Neutrophil (primary cell): Measurements from ENCODE around the gene LIMS2.

Source experiments
- H3K27ac ChIP-seq: fragments of 200-600 bp; sonication (generic); 2 replicates; pipeline ENCODE4 v1.5.1; 2016; ENCODE audit warnings: mild to moderate bottlenecking, moderate library complexity
- H3K27me3 ChIP-seq: fragments of 200-600 bp; sonication (generic); 2 replicates; pipeline ENCODE4 v1.6.0; 2016; ENCODE audit warnings: mild to moderate bottlenecking
- H3K36me3 ChIP-seq: fragments of 200-600 bp; sonication (generic); 2 replicates; pipeline ENCODE4 v1.5.1; 2017
- H3K4me1 ChIP-seq, 2 experiments: fragments of 200-600 bp in 1 of 2; sonication (generic) in 1 of 2; 1 replicate in 1 of 2; 2 replicates in 1 of 2; pipeline versions ENCODE4 v1.5.1 to v1.6.1; 2013 to 2016; ENCODE audit warnings: low read depth in 1 of 2, low read length in 1 of 2, mild to moderate bottlenecking in 1 of 2, moderate library complexity in 1 of 2; ENCODE audit not compliant: control insufficient read depth in 1 of 2, insufficient read depth in 1 of 2
- H3K4me3 ChIP-seq, 2 experiments: fragments of 200-600 bp in 1 of 2; sonication (generic) in 1 of 2; 1 replicate in 1 of 2; 2 replicates in 1 of 2; pipeline ENCODE4 v1.5.1; 2013 to 2016; ENCODE audit warnings: low read depth in 1 of 2, low read length in 1 of 2, mild to moderate bottlenecking in 1 of 2, moderate library complexity in 1 of 2
- H3K9me3 ChIP-seq: fragments of 200-600 bp; sonication (generic); 2 replicates; pipeline ENCODE4 v1.5.1; 2016
- TF ChIP-seq, protein P1 (sequence below): fragments of 200-600 bp; sonication (generic); IDR thresholded peaks from 2 replicates; pipeline ENCODE4 v1.5.1; 2016; ENCODE audit warnings: antibody characterized with exemption

The LIMS2 gene

GRCh38 chr2:127641133-127641532 is 34.2 kb downstream of the LIMS2 start:
- H3K4me1 ChIP-seq, result peaks cover 52 to 57% of the 10 kb centered on the region in 2 experiments

GRCh38 chr2:127640082-127641072 is 35.0 kb downstream of the LIMS2 start:
- H3K27ac ChIP-seq, result peak overlapping the region; percentile 99
- H3K4me3 ChIP-seq, result peak overlapping the region; percentile 60 to 66
- H3K9me3 ChIP-seq, result no peaks in the 10 kb centered on the region
- H3K36me3 ChIP-seq, result no peaks in the 10 kb centered on the region
- H3K27me3 ChIP-seq, result no peaks in the 10 kb centered on the region
- peaks cover 55 to 65% of the 10 kb centered on the region in 2 experiments for H3K4me1 ChIP-seq
- TF ChIP-seq, protein P1, sequence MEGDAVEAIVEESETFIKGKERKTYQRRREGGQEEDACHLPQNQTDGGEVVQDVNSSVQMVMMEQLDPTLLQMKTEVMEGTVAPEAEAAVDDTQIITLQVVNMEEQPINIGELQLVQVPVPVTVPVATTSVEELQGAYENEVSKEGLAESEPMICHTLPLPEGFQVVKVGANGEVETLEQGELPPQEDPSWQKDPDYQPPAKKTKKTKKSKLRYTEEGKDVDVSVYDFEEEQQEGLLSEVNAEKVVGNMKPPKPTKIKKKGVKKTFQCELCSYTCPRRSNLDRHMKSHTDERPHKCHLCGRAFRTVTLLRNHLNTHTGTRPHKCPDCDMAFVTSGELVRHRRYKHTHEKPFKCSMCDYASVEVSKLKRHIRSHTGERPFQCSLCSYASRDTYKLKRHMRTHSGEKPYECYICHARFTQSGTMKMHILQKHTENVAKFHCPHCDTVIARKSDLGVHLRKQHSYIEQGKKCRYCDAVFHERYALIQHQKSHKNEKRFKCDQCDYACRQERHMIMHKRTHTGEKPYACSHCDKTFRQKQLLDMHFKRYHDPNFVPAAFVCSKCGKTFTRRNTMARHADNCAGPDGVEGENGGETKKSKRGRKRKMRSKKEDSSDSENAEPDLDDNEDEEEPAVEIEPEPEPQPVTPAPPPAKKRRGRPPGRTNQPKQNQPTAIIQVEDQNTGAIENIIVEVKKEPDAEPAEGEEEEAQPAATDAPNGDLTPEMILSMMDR, result peak; percentile 14

More at GRCh38 chr2:127641133-127641532, 34.2 kb downstream of the LIMS2 start:
- peak overlapping the region; percentile 99 for H3K27ac ChIP-seq
- TF ChIP-seq, protein P1, result no peak
- no peaks in the 10 kb centered on the region for H3K36me3 ChIP-seq
- H3K4me3 ChIP-seq, result no peak overlapping the region
- H3K9me3 ChIP-seq, result no peaks in the 10 kb centered on the region
- no peaks in the 10 kb centered on the region for H3K27me3 ChIP-seq

DNA sequence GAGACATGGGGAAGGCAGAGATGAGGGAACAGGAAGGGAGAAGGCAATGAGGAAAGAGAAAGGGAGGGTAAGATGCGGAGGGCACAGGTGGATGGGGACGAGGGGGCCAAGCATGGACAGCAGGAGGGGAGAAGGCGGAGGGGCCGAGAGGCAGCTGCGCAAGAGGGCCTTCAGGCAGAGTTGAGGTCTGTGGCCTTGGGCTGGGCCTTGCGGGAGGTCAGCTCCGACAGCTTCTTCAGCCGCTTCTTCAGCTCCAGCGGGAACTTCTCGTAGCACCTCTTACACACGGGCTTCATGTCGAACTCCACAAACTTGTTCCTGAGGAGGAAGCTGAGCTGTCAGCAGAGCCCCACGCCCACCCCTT is 36.2 kb downstream of the LIMS2 start:
- Histone ChIP-seq H3K4me3 (peak overlapping the region; percentile 60 to 66), H3K36me3 (no peaks in the 10 kb centered on the region), H3K27ac (peak overlapping the region; percentile 99), H3K9me3 (no peaks in the 10 kb centered on the region), H3K27me3 (no peaks in the 10 kb centered on the region), H3K4me1 (peaks cover 60 to 78% of the 10 kb centered on the region in 2 experiments)
- TF ChIP-seq, protein P1, result no peak

- H3K9me3 ChIP-seq, result no peaks in the 10 kb centered on the region
- no peaks in the 10 kb centered on the region for H3K27me3 ChIP-seq
- peaks cover 64 to 83% of the 10 kb centered on the region in 2 experiments for H3K4me1 ChIP-seq
- H3K4me3 ChIP-seq, result peak overlapping the region; percentile 60 to 66
- TF ChIP-seq, protein P1, result no peak
- H3K36me3 ChIP-seq, result no peaks in the 10 kb centered on the region
- peak overlapping the region; percentile 99 for H3K27ac ChIP-seq
These were observed 36.8 kb downstream of the LIMS2 start for GRCh38 chr2:127638361-127639110.

DNA sequence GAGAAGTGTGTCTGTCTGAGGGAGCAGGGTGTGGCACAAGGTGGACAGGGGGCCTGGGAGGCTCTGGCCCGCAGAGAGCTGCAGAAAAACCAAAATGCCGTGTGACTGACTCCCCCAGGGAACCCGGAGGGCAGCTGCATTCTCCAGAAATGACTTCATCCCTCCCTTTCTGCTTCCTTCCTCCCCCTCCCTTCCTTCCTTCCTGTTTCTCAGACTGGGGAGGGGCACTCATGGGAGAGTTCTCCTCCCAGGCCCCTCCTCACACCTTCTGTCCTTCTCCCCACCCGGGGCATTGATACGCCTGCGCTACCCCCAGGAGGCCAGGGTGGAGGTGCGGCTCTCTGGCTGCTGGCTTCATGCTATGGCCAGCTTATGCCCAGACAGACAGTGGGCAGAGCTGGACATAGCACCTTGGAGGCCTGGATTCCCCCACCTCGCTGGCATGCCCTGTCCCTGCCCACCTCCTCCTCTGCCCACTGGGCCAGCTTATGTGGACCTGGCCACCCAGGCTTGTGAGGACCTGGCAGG is 37.5 kb downstream of the LIMS2 start:
- Histone ChIP-seq H3K36me3 (no peaks in the 10 kb centered on the region), H3K4me3 (peak overlapping the region; percentile 60 to 66), H3K27me3 (no peaks in the 10 kb centered on the region), H3K27ac (peak overlapping the region; percentile 99), H3K4me1 (peaks cover 66 to 90% of the 10 kb centered on the region in 2 experiments), H3K9me3 (no peaks in the 10 kb centered on the region)
- TF ChIP-seq, protein P1, result no peak
